ENCODE results near the gene RBPMS2.

RBPMS2 gene

DNA sequence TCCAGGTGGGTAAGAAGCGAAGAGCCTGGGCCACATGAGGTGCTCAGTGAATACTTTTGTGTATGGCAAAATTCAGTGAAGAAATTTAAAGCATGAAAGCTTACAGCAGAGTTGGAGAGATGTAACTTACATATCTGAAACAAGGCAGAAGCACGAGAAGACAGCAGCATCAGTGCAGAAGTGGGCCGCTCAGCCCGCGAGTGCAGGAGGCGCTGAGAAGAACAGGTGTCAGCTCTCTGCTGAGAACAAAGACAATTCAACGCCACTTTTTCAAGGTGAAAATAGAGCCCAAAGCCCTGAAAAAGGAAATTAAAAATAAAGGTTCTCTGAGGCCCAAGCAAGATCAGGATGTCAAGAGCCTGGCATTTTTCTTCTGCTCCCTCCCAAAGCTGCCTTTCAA is 58.3 kb downstream of the RBPMS2 start:
- no peak overlapping the region for H3K4me3 ChIP-seq (ENCODE audit: control insufficient read depth, low read depth, low read length)
- TF ChIP-seq, protein P1, sequence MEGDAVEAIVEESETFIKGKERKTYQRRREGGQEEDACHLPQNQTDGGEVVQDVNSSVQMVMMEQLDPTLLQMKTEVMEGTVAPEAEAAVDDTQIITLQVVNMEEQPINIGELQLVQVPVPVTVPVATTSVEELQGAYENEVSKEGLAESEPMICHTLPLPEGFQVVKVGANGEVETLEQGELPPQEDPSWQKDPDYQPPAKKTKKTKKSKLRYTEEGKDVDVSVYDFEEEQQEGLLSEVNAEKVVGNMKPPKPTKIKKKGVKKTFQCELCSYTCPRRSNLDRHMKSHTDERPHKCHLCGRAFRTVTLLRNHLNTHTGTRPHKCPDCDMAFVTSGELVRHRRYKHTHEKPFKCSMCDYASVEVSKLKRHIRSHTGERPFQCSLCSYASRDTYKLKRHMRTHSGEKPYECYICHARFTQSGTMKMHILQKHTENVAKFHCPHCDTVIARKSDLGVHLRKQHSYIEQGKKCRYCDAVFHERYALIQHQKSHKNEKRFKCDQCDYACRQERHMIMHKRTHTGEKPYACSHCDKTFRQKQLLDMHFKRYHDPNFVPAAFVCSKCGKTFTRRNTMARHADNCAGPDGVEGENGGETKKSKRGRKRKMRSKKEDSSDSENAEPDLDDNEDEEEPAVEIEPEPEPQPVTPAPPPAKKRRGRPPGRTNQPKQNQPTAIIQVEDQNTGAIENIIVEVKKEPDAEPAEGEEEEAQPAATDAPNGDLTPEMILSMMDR (IDR thresholded peaks at IDR 0.05; ENCODE audit: control insufficient read depth, insufficient read depth, low read depth, low read length, missing control alignments), result no peak
- DNase-seq (ENCODE audit: low read depth), result no peak

DNA sequence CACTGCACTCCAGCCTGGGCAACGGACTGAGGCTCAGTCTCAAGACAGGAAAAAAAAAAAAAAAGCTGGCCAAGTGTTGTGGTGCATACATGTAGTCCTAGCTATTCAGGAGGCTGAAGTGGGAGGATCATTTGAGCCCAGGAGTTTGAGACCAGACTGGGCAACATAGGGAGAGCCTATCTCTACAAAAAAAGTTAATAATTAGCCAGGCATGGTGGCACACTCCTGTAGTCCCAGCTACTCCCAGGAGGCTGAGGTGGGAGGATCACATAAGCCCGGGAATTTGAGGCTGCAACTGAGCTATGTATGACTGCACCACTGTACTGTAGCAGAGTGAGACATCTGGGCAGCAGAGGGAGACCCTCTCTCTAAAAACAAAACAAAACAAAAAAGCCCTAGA is 58.9 kb downstream of the RBPMS2 start:
- TF ChIP-seq, protein P1 (IDR thresholded peaks at IDR 0.05; ENCODE audit: control insufficient read depth, insufficient read depth, low read depth, low read length, missing control alignments), result no peak
- no peak for DNase-seq (ENCODE audit: low read depth)
- no peak overlapping the region for H3K4me3 ChIP-seq (ENCODE audit: control insufficient read depth, low read depth, low read length)

DNA sequence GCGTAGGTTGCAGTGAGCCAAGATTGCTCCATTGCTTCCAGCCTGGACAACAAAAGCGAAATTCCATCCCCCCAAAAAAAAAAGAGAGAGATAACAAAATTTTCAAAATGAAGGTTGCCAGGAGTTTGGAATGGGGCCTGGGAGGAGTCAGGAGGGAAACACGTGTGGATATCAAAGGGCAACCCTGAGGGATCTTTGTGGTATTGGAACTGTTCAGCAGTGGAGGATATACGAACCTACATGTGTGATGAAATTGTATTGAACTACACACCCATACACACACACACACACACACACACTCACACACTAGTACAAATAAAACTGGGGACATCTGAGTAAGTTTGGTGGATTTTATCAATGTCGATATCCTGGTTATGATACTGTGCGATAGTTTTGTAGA is 61.8 kb downstream of the RBPMS2 start:
- TF ChIP-seq, protein P1 (IDR thresholded peaks at IDR 0.05; ENCODE audit: control insufficient read depth, insufficient read depth, low read depth, low read length, missing control alignments), result no peak
- DNase-seq (ENCODE audit: low read depth), result no peak
- no peak overlapping the region for H3K4me3 ChIP-seq (ENCODE audit: control insufficient read depth, low read depth, low read length)

DNA sequence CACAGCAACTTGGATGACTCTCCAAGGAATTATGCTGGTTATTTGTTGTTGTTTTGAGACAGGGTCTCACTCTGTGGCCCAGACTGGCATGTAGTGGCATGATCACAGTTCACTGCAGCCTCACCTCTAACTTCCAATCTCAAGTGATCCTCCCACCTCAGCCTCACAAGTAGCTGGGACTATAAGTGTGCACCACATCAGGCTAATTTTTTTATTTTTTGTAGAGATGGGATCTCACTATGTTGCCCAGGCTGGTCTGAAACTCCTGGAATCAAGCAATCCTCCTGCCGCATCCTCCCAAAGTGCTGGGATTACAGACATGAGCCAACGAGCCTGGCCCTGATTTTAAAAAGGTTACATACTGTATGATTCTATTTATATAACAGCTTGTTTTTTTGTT is 63.0 kb downstream of the RBPMS2 start:
- DNase-seq (ENCODE audit: low read depth), result no peak
- H3K4me3 ChIP-seq (ENCODE audit: control insufficient read depth, low read depth, low read length), result no peak overlapping the region
- TF ChIP-seq, protein P1 (IDR thresholded peaks at IDR 0.05; ENCODE audit: control insufficient read depth, insufficient read depth, low read depth, low read length, missing control alignments), result no peak

DNA sequence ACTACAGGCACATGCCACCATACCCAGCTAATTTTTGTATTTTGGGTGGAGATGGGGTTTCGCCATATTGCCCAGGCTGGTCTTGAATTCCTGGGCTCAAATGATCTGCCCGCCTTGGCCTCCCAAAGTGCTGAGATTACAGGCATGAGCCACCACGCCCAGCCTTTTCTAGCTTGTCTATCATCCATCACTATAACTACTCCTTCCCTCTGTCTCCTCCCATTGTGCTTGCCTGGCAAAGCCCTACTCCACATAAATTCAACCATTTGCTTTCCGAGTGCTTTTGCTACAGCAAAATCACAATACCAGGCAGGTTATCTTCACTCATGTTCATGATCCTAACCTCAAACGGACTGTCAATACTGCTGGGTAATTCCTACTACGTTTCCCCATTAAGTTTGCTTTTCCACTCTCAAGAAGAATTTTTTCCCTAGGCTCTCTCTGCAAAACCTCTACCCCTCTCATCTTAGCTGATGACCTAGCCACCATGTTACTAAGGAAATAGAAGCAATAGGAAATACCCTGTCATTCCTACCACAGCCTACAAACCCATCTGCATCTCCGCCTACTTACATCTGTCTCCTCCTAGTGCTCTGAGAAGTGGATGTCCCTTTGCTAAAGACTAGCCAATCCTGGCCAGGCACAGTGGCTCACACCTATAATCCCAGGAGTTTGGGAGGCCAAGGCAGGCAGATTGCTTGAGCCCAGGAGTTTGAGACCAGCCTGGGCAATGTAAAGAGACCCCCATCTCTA is 64.5 kb downstream of the RBPMS2 start:
- DNase-seq (ENCODE audit: low read depth), result no peak
- H3K4me3 ChIP-seq (ENCODE audit: control insufficient read depth, low read depth, low read length), result no peak overlapping the region
- TF ChIP-seq, protein P1 (IDR thresholded peaks at IDR 0.05; ENCODE audit: control insufficient read depth, insufficient read depth, low read depth, low read length, missing control alignments), result no peak

DNA sequence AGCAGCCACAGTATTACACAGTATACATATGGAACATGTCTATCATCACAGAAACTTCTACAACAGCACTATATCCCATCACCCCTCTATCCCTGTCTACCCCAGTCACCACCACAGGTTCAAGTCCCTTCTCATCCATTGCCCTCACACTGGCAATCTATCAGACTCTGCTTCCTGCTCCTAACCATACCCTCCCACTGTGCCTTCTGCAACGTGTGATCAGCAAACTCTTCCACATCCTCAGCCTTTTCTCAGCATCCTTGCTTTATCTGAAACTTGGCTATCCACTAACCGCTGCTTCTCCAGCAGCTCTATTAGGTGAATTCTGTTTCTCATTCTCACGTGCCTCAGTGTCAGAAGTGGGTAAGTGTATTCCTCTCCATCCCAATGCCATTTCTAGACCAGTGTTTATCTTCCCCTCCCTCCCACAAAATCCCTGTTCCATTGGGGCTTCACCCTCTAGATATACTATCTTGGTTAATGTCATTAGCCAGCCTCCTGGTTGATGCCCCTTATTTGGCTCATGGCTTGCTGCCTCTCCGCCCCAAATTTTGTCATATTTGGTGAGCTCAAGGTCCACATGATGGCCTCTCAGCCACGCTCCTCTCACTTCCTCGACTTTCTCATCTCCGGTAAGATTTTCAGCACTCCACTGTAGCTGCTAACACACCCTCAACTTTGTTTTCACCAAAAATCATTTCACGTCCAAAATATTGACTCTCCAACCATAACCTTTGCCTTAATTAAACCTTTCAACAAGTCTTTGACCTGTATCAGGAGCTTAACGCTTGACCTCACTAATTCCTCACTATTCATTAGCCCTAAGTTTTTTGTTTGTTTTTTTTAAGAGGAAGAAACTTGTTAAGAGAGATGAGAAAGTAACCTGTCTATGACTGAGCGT is 69.1 kb downstream of the RBPMS2 start:
- TF ChIP-seq, protein P1 (IDR thresholded peaks at IDR 0.05; ENCODE audit: control insufficient read depth, insufficient read depth, low read depth, low read length, missing control alignments), result no peak
- no peak overlapping the region for H3K4me3 ChIP-seq (ENCODE audit: control insufficient read depth, low read depth, low read length)
- no peak for DNase-seq (ENCODE audit: low read depth)

All from AG09309 (cell line).